NOMO-1 treated with DMSO at 0.1 percent for 48 hours (cell line): Measurements from ENCODE around the gene NNMT.

Source experiments
- DNase-seq: peaks from one replicate; lab custom pipeline; 2025; ENCODE audit not compliant: unreplicated experiment; lab: John Stamatoyannopoulos, UW

The NNMT gene

GRCh38 chr11:114343493-114343892 lies 47.3 kb downstream of the NNMT start:
- DNase-seq: no peak

DNA sequence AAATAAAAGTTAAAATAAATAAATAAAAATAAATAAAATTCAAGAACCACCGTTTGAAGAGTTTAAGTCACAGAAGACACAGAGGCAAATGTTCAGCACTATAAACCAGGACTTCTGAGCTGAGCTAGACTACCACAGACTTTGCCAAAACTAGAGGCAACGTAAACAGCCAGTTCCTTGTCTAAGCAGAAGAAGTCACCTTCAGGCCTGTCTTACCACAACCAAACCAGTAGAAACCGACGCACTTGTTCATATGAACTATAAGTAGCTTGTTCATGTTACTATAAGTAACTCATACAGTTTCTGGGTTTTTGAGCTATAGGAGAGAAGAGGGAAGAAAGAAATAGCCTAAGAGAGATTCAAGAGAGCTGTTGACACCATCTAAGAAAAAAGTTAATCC lies 48.3 kb downstream of the NNMT start:
- no peak for DNase-seq

DNA sequence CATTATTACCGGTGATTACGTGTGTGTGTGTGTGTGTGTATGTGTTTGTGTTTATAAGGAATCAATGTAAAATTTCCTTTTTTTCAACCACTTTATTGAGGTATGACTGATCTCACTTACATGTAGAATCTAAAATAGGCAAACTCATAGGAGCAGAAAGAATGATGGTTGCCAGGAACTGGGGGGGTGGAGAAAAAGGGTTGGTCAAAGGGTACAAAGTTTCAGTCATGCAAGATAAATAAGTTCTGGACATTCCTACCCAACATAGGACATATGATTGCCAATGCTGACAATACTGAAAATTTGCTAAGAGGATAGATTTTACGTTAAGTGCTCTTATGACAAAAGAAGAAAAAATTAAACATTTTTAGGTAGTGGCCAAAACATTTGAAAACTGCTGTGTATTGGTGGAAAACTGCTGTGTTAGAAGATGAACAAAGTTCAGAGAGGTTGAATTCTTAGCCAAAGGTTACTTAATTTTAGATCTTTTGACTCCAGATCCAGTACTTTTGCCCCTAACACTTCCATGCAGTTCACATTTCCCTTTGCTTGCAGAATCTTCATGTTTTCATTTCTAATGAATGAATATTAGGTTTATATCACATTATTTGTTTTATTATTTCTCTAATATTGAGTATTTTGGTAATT lies 49.5 kb downstream of the NNMT start:
- DNase-seq: no peak

DNA sequence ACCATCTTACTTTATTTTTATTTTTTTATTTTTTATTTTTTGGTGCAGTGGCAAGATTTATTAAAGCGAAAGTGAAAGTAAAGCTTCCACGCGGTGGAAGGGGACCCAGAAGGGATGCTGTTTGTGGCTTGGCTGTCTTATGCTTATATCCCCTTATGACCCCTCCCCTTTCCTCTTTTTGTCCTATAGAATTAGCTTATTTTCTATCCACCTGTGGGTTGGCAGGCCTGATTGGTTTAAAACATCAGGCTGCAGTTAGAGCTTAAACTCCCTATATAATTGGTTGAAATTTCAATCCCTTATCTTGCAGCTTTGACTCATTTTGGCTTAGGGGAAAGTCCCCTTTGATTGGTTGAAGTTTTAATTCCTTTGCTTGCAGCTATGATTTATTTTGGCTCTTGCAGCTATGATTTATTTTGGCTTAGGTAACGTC lies 50.5 kb downstream of the NNMT start:
- no peak for DNase-seq

GRCh38 chr11:114348200-114349191 lies 52.3 kb downstream of the NNMT start:
- peak; percentile 40 for DNase-seq

- DNase-seq: no peak
These were observed 53.8 kb downstream of the NNMT start for GRCh38 chr11:114350022-114350421.

GRCh38 chr11:114353443-114353842 lies 57.2 kb downstream of the NNMT start:
- no peak for DNase-seq

DNA sequence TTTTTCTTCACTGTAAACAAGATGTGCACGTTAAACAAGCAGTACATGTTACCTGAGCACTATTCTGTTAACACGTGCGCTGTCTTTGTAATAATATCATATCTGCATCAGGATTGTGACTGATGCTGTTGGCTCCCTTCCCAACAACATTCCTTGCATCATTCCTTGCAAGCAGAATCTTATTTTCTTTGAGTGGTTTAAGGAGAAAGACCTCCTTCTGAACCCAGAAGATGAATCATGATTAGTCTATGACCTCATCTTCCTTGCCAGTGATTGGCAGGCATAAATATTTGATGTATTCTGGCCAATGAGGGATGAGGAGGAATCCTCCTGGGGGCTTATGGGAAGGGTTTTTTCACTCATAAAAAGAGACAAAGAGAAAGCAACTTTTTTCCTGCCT lies 57.9 kb downstream of the NNMT start:
- DNase-seq: no peak

DNA sequence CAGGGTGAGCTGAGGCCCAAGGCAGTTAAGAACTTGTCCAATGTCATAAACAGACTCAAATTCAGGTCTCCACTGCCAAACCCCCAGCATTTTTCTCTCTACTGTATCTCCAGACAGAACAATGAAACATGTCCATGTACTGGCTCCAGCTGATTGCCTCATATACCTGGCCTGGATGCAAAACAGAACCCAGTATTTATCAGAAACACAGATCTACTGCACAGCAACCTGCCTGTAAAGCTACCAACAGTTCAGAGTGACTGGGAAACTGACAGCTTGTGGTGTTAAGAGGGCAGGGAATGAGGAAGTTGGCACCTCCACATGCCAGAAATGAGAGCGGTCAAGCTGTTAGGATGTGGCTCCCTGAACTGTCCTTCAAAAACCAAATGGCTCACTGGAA lies 62.5 kb downstream of the NNMT start:
- DNase-seq: no peak

GRCh38 chr11:114359342-114359741 lies 63.1 kb downstream of the NNMT start:
- no peak for DNase-seq

- no peak for DNase-seq
These were observed 66.1 kb downstream of the NNMT start for GRCh38 chr11:114362326-114362725.

- no peak for DNase-seq
These were observed 66.8 kb downstream of the NNMT start for GRCh38 chr11:114362958-114363357.
